HepG2 (cell line): ENCODE results near the gene ALG14.
A peak's percentile ranks its signal among the peaks of the same experiment; 100 is the strongest.

Source experiments
- RBM39 ChIP-seq: fragments of 200-400 bp; formaldehyde crosslinking; IDR thresholded peaks from one replicate; pipeline ENCODE4 v1.6.1; 2018; ENCODE audit warnings: antibody characterized with exemption, mild to moderate bottlenecking, low read depth, low read length; ENCODE audit not compliant: poor library complexity, severe bottlenecking
- ZNF232 ChIP-seq: sonication (generic); formaldehyde crosslinking; IDR thresholded peaks from 2 replicates; pipeline ENCODE4 v1.4.0; 2020; ENCODE audit warnings: missing genetic modification reagents, borderline replicate concordance
- TF ChIP-seq, protein P1 (sequence below): sonication (generic); formaldehyde crosslinking; IDR thresholded peaks from 2 replicates; pipeline ENCODE4 v1.5.0; 2020; ENCODE audit warnings: mild to moderate bottlenecking, missing genetic modification reagents, moderate library complexity
- TF ChIP-seq, protein P2 (sequence below): sonication (generic); formaldehyde crosslinking; IDR thresholded peaks from 2 replicates; pipeline ENCODE4 v1.5.0; 2020; ENCODE audit warnings: mild to moderate bottlenecking, missing genetic modification reagents
- TF ChIP-seq, protein P3 (sequence below): sonication (generic); formaldehyde crosslinking; IDR thresholded peaks from 2 replicates; pipeline ENCODE4 v1.8.0; 2022; ENCODE audit warnings: low read depth, missing genetic modification reagents

DNA sequence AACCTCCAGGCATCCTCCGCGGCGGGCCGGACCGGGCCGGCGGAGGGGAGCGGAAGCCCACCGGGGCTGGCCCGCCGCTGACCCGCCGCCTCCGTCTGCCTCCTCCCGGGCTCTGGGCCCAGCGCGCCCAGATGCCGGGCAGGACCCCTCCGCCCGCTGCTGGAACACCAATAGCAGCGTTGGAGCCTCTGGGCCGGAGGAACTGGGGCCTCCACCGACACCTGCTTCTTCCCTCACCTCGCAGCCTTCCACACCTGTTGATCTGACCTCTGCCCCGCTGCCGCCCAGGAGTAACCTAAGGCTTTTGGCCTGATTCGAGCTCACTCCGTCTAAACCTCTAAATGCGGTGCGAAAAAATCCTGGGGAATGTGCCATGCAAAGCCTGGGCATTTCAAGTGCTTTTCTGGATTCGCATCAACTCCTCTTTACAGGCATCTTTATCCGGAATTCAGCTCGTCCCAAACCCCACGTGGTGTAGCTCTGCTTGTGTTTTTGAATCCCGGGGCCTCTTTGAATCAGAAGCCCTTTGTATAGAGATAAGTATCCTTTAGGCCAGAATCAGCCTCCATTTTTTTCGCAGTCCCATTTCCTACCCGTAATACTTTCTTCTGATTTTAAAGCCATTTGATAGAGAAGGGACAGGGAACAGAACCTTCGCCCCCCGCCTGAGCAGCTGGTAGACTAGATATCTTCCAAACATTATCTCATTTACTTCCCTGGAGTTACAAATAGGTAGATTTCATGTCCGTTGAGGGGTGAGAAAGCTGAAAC lies 145.2 kb downstream of the ALG14 start:
- no peak for TF ChIP-seq ZNF232 (CRISPR knock-in tag)
- no peak for TF ChIP-seq RBM39
- TF ChIP-seq, protein P1, sequence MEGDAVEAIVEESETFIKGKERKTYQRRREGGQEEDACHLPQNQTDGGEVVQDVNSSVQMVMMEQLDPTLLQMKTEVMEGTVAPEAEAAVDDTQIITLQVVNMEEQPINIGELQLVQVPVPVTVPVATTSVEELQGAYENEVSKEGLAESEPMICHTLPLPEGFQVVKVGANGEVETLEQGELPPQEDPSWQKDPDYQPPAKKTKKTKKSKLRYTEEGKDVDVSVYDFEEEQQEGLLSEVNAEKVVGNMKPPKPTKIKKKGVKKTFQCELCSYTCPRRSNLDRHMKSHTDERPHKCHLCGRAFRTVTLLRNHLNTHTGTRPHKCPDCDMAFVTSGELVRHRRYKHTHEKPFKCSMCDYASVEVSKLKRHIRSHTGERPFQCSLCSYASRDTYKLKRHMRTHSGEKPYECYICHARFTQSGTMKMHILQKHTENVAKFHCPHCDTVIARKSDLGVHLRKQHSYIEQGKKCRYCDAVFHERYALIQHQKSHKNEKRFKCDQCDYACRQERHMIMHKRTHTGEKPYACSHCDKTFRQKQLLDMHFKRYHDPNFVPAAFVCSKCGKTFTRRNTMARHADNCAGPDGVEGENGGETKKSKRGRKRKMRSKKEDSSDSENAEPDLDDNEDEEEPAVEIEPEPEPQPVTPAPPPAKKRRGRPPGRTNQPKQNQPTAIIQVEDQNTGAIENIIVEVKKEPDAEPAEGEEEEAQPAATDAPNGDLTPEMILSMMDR (CRISPR knock-in tag): no peak
- TF ChIP-seq, protein P2, sequence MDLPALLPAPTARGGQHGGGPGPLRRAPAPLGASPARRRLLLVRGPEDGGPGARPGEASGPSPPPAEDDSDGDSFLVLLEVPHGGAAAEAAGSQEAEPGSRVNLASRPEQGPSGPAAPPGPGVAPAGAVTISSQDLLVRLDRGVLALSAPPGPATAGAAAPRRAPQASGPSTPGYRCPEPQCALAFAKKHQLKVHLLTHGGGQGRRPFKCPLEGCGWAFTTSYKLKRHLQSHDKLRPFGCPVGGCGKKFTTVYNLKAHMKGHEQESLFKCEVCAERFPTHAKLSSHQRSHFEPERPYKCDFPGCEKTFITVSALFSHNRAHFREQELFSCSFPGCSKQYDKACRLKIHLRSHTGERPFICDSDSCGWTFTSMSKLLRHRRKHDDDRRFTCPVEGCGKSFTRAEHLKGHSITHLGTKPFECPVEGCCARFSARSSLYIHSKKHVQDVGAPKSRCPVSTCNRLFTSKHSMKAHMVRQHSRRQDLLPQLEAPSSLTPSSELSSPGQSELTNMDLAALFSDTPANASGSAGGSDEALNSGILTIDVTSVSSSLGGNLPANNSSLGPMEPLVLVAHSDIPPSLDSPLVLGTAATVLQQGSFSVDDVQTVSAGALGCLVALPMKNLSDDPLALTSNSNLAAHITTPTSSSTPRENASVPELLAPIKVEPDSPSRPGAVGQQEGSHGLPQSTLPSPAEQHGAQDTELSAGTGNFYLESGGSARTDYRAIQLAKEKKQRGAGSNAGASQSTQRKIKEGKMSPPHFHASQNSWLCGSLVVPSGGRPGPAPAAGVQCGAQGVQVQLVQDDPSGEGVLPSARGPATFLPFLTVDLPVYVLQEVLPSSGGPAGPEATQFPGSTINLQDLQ (CRISPR knock-in tag): no peak
- TF ChIP-seq, protein P3, sequence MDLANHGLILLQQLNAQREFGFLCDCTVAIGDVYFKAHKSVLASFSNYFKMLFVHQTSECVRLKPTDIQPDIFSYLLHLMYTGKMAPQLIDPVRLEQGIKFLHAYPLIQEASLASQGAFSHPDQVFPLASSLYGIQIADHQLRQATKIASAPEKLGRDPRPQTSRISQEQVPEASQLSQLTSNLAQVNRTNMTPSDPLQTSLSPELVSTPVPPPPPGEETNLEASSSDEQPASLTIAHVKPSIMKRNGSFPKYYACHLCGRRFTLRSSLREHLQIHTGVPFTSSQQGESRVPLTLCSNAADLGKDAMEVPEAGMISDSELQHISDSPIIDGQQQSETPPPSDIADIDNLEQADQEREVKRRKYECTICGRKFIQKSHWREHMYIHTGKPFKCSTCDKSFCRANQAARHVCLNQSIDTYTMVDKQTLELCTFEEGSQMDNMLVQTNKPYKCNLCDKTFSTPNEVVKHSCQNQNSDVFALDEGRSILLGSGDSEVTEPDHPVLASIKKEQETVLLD (CRISPR knock-in tag): 0 out of 2 replicates have a peak, but pooled peaks have one; percentile 24
